Measurements from ENCODE around the gene S100A6.

- TF ChIP-seq POLR2AphosphoS5 (IDR thresholded peaks at IDR 0.05; ENCODE audit: low read depth, low read length) (no peak), POLR2A (IDR thresholded peaks at IDR 0.05; ENCODE audit: low read depth, low read length) (no peak)
Observed at GRCh38 chr1:153552335-153552734, 16.5 kb upstream of the S100A6 start.

All from GM12892 (cell line).